GM23248 (cell line): Measurements from ENCODE around the gene PEX14.

Source experiments
- EZH2 ChIP-seq: fragments of 200-600 bp; sonication (generic); IDR thresholded peaks from 2 replicates; pipeline ENCODE4 v1.6.1; 2018; ENCODE audit warnings: antibody characterized with exemption, mild to moderate bottlenecking; ENCODE audit not compliant: insufficient read depth, poor library complexity, severe bottlenecking
- EZH2phosphoT487 ChIP-seq: fragments of 200-600 bp; sonication (generic); IDR thresholded peaks from 2 replicates; pipeline ENCODE4 v1.6.1; 2018; ENCODE audit warnings: antibody characterized with exemption, moderate library complexity, mild to moderate bottlenecking, low read depth; ENCODE audit not compliant: insufficient read depth

GRCh38 chr1:10615332-10615731 is 140.6 kb downstream of the PEX14 start:
- TF ChIP-seq EZH2phosphoT487 (no peak), EZH2 (no peak)
